K562 (cell line): ENCODE measurements around the gene HEATR3. TPM values are rescaled to one million over a fixed set of nuclear protein-coding genes. Genes with fewer than 3 reads are reported as not detected.

Experiments used
- ATAC-seq: fragments of 200-7000 bp; cut with Tn5 transposase; 3 replicates; pipeline ENCODE4 v1.9.1; 2020; ENCODE audit warnings: moderate library complexity
- BruUV-seq: library from RNA; stranded (reverse); fragments of 400-500 nt; replicated peaks from 2 replicates; lab custom pipeline; 2021; lab: Mats Ljungman, UMichigan
- CTCF ChIA-PET: fragments of 300-600 bp; formaldehyde crosslinking; extraction: SDS; loops from one replicate; lab custom pipeline; 2021; ENCODE audit warnings: low intra/inter-chr PET ratio; lab: Yijun Ruan, JAX
- POLR2A ChIA-PET: fragments of 300-600, 350-650 bp; sonication (Branson Sonifier 250); formaldehyde crosslinking; extraction: SDS; loops from one replicate; lab custom pipeline; 2021; ENCODE audit warnings: antibody characterized with exemption, inconsistent platforms; lab: Yijun Ruan, JAX
- DNase-seq, 4 experiments: peaks; one replicate each; pipeline versions ENCODE4 v3.0.0 to v3.0.0-alpha.2; 2011 to 2018; ENCODE audit warnings: low spot score in 3 of 4, mixed read lengths in 3 of 4; ENCODE audit errors: extremely low read depth in 1 of 4
- FAIRE-seq: peaks from 2 replicates; lab custom pipeline; 2011; peaks lifted over from hg19 to GRCh38; lab: Jason Lieb, UNC
- H2AFZ ChIP-seq: 2 replicates; pipeline ENCODE4 v1.6.0; 2011; ENCODE audit warnings: low read depth, low read length, control low read depth, inconsistent platforms
- H3K27ac ChIP-seq: fragments of 200-600 bp; 3 replicates; pipeline ENCODE4 v1.8.0; 2011; ENCODE audit warnings: low read depth, mild to moderate bottlenecking, control low read depth, inconsistent platforms, low read length, moderate library complexity, mixed read lengths; ENCODE audit errors: extremely low read depth
- H3K27me3 ChIP-seq, 2 experiments: fragments of 300-600 bp in 1 of 2; 2 replicates in 1 of 2; 3 replicates in 1 of 2; pipeline versions ENCODE4 v1.6.0 to v1.8.0; 2011; ENCODE audit warnings: inconsistent platforms in 2 of 2, low read length in 2 of 2, mild to moderate bottlenecking in 1 of 2, mixed read lengths in 1 of 2, moderate library complexity in 1 of 2; ENCODE audit not compliant: control insufficient read depth in 2 of 2, insufficient read depth in 2 of 2
- H3K36me3 ChIP-seq: fragments of 300-600 bp; 3 replicates; pipeline ENCODE4 v1.8.0; 2011; ENCODE audit warnings: mild to moderate bottlenecking, low read length, inconsistent platforms; ENCODE audit not compliant: control insufficient read depth, insufficient read depth
- H3K4me1 ChIP-seq, 2 experiments: fragments of 200-600 bp in 1 of 2; replicated peaks in 1 of 2; 2 replicates in 1 of 2; 3 replicates in 1 of 2; pipeline versions ENCODE4 v1.5.1 to v1.8.0; 2011; ENCODE audit warnings: inconsistent platforms in 2 of 2, low read length in 2 of 2, mild to moderate bottlenecking in 1 of 2, mixed read lengths in 1 of 2, moderate library complexity in 1 of 2; ENCODE audit not compliant: control insufficient read depth in 2 of 2, insufficient read depth in 2 of 2
- H3K4me2 ChIP-seq: 2 replicates; pipeline ENCODE4 v1.6.1; 2011; ENCODE audit warnings: low read length, control low read depth, inconsistent platforms, mixed read lengths; ENCODE audit not compliant: insufficient read depth
- H3K4me3 ChIP-seq: fragments of 200-600 bp; sonication (generic), shearing (Covaris generic); 2 replicates; pipeline ENCODE4 v1.5.1; 2016; ENCODE audit warnings: control low read depth, inconsistent platforms
- H3K79me2 ChIP-seq: fragments of 200-600 bp; 3 replicates; pipeline ENCODE4 v1.8.0; 2011; ENCODE audit warnings: low read length, inconsistent platforms; ENCODE audit not compliant: control insufficient read depth, insufficient read depth
- H3K9ac ChIP-seq, 2 experiments: 2 replicates each; pipeline versions ENCODE4 v1.6.0 to v1.6.1; 2011; ENCODE audit warnings: low read depth in 2 of 2, low read length in 2 of 2, control low read depth in 1 of 2, inconsistent platforms in 1 of 2, mild to moderate bottlenecking in 1 of 2, mixed read lengths in 1 of 2; ENCODE audit not compliant: insufficient read depth in 1 of 2
- H3K9me1 ChIP-seq: one replicate; pipeline ENCODE4 v1.6.0; 2011; ENCODE audit warnings: inconsistent platforms, mild to moderate bottlenecking, low read length, moderate library complexity; ENCODE audit not compliant: control insufficient read depth, insufficient read depth
- H3K9me3 ChIP-seq: replicated peaks from 2 replicates; pipeline ENCODE4 v1.5.1; 2011; ENCODE audit warnings: low read depth, low read length, inconsistent platforms; ENCODE audit not compliant: control insufficient read depth, insufficient read depth
- H4K20me1 ChIP-seq: replicated peaks from 2 replicates; pipeline ENCODE4 v1.6.1; 2011; ENCODE audit warnings: low read length, inconsistent platforms, mixed read lengths; ENCODE audit not compliant: control insufficient read depth, insufficient read depth
- CAMTA2 ChIP-seq: fragments of 250-450 bp; sonication (Bioruptor Pico); conservative IDR thresholded peaks from 2 replicates; pipeline ENCODE4 v1.5.1; 2022
- HDAC6 ChIP-seq: IDR thresholded peaks from 2 replicates; pipeline ENCODE4 v1.6.1; 2012; ENCODE audit warnings: low read depth, mild to moderate bottlenecking, control low read depth, inconsistent platforms, low read length, moderate library complexity
- KDM5B ChIP-seq: fragments of 200-600 bp; sonication (generic); IDR thresholded peaks from 2 replicates; pipeline ENCODE4 v1.6.1; 2012; ENCODE audit warnings: low read depth, mild to moderate bottlenecking, moderate library complexity, low read length, control low read depth, inconsistent platforms; ENCODE audit not compliant: insufficient replicate concordance
- KLF16 ChIP-seq: IDR thresholded peaks from 2 replicates; pipeline ENCODE4 v1.6.1; 2016; ENCODE audit warnings: antibody characterized with exemption
- MYNN ChIP-seq, 2 experiments: sonication (generic); formaldehyde crosslinking in 1 of 2; IDR thresholded peaks; 2 replicates each; pipeline versions ENCODE4 v1.5.0 to v1.6.1; 2016 to 2020; ENCODE audit warnings: antibody characterized with exemption in 1 of 2, missing genetic modification reagents in 1 of 2
- POLR2H ChIP-seq: IDR thresholded peaks from 2 replicates; pipeline ENCODE4 v1.6.1; 2016; ENCODE audit warnings: missing genetic modification characterization, low read depth, mild to moderate bottlenecking, control low read depth, missing compliant biosample characterization, moderate library complexity
- POLR3G ChIP-seq: IDR thresholded peaks from 2 replicates; pipeline ENCODE4 v1.6.1; 2011; ENCODE audit not compliant: insufficient read length, insufficient replicate concordance; ENCODE audit errors: extremely low read depth
- SRSF1 ChIP-seq: fragments of 200-400 bp; formaldehyde crosslinking; IDR thresholded peaks from 2 replicates; pipeline ENCODE4 v1.6.1; 2017; ENCODE audit warnings: mild to moderate bottlenecking, low read depth, low read length, moderate library complexity
- TAL1 ChIP-seq: fragments of 450-650 bp; IDR thresholded peaks from 2 replicates; pipeline ENCODE4 v1.6.1; 2016; ENCODE audit warnings: mild to moderate bottlenecking
- WGBS: fragments of 100-300 bp; shearing (Covaris generic); methylation state at CpG from one replicate; pipeline ENCODE4 v1.1.6; 2016; ENCODE audit warnings: low coverage, mixed read lengths; ENCODE audit not compliant: insufficient coverage; ENCODE audit errors: missing lambda C conversion rate; 5-methylcytosine and 5-hydroxymethylcytosine counted together
- in situ Hi-C: fragments of 300-500 bp; cut with MboI; formaldehyde crosslinking; loops from 4 replicates; pipeline ENCODE4 v1.15.0; 2018; ENCODE audit warnings: inconsistent platforms, mixed read lengths
- intact Hi-C: fragments of 100-400 bp; cut with micrococcal nuclease; formaldehyde crosslinking; loops from 2 replicates; pipeline ENCODE4 v1.14.2; 2022
- polyA plus RNA-seq, 8 experiments: library from polyadenylated mRNA; depleted of rRNA in 4 of 8; stranded (reverse) in 5 of 8; unstranded in 3 of 8; fragments of >200 nt; fragmentation: Nextera tagmentation in 2 of 8; fragmentation: Illumina TruSeq in 1 of 8; extraction: Ambion mirVana in 2 of 8; extraction: Trizol in 1 of 8; gene quantifications; 2 replicates each; pipeline versions ENCODE4 v1.2.1 to v1.2.3, GENCODE V29; 2011 to 2014; ENCODE audit warnings: inconsistent platforms in 1 of 8, missing spikeins in 1 of 8
- total RNA-seq, 7 experiments: library from RNA; depleted of rRNA in 6 of 7; stranded (reverse); fragments of >200 nt in 6 of 7; fragmentation: Illumina TruSeq in 2 of 7; extraction: Trizol in 2 of 7; gene quantifications; 2 replicates each; pipeline versions ENCODE4 v1.2.1 to v1.2.3, GENCODE V29; 2011 to 2021; ENCODE audit warnings: low replicate concordance in 1 of 7
- TF ChIP-seq, protein P1 (sequence below): fragments of 250-450 bp; sonication (Bioruptor Pico); IDR thresholded peaks from 2 replicates; pipeline ENCODE4 v1.4.0; 2020; ENCODE audit warnings: mild to moderate bottlenecking, moderate library complexity
- TF ChIP-seq, protein P2 (sequence below): fragments of 250-450 bp; sonication (Bioruptor Pico); IDR thresholded peaks from 2 replicates; pipeline ENCODE4 v1.5.0; 2021; ENCODE audit warnings: mild to moderate bottlenecking, moderate library complexity

HEATR3 gene
- total and polyA plus RNA-seq, 9 of the 15 experiments (the other 6 are each of a cell fraction or from before 2014, with no cell fraction given): 1.7 to 30.2 (median 18.8) TPM

DNA sequence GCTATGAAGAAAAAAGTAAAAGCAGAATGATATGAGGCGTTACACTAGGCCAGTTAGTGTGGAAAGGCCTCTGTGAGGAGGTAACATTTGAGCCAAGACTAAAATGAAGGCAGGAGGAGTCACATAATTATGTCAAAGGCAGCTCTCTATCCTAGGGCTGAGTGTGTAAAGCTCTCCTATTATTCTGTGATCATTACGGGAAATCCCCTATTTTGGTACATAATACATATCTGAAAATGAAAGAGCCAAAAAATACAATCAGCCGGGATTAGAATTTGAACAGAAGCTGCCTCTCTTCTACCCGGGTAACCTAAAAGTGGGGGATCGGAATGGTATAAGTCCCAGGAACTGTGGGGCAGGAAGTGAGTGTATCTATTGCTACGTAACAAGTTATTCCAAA lies 27.1 kb downstream of the HEATR3 start:
- no peak overlapping the region for H3K4me3 ChIP-seq
- no peaks in the 10 kb centered on the region for H4K20me1 ChIP-seq
- H2AFZ ChIP-seq: no peak overlapping the region
- peaks cover 33% of the 10 kb centered on the region; the same call in 1 of the 3 replicates for H3K36me3 ChIP-seq
- 95% methylated on average over 6 of the region's 6 CpGs for WGBS
- ATAC-seq: no peak
- no peak for DNase-seq
- intact Hi-C loops (no loop called here), in situ Hi-C loops (no loop called here)
- no peaks in the 10 kb centered on the region for H3K9me3 ChIP-seq
- H3K27me3 ChIP-seq: no peaks in the 10 kb centered on the region
- no peaks in the 10 kb centered on the region for H3K79me2 ChIP-seq
- H3K4me1 ChIP-seq: no peaks in the 10 kb centered on the region
- no peak overlapping the region for H3K4me2 ChIP-seq
- ChIA-PET POLR2A (interaction anchor here (1.1 kb wide), 1 partner anchor 29 kb away, joined by 6 read pairs; no protein-coding TSS in a partner anchor), CTCF (no interaction called here)
- H3K27ac ChIP-seq: no peak overlapping the region
- no peak overlapping the region for H3K9ac ChIP-seq
- TF ChIP-seq, protein P1, sequence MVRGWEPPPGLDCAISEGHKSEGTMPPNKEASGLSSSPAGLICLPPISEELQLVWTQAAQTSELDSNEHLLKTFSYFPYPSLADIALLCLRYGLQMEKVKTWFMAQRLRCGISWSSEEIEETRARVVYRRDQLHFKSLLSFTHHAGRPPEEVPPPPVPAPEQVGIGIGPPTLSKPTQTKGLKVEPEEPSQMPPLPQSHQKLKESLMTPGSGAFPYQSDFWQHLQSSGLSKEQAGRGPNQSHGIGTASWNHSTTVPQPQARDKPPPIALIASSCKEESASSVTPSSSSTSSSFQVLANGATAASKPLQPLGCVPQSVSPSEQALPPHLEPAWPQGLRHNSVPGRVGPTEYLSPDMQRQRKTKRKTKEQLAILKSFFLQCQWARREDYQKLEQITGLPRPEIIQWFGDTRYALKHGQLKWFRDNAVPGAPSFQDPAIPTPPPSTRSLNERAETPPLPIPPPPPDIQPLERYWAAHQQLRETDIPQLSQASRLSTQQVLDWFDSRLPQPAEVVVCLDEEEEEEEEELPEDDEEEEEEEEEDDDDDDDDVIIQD (CRISPR knock-in tag): no peak
- TF ChIP-seq TAL1: no peak
- no peak for TF ChIP-seq KLF16
- no peak for TF ChIP-seq HDAC6
- TF ChIP-seq, protein P2, sequence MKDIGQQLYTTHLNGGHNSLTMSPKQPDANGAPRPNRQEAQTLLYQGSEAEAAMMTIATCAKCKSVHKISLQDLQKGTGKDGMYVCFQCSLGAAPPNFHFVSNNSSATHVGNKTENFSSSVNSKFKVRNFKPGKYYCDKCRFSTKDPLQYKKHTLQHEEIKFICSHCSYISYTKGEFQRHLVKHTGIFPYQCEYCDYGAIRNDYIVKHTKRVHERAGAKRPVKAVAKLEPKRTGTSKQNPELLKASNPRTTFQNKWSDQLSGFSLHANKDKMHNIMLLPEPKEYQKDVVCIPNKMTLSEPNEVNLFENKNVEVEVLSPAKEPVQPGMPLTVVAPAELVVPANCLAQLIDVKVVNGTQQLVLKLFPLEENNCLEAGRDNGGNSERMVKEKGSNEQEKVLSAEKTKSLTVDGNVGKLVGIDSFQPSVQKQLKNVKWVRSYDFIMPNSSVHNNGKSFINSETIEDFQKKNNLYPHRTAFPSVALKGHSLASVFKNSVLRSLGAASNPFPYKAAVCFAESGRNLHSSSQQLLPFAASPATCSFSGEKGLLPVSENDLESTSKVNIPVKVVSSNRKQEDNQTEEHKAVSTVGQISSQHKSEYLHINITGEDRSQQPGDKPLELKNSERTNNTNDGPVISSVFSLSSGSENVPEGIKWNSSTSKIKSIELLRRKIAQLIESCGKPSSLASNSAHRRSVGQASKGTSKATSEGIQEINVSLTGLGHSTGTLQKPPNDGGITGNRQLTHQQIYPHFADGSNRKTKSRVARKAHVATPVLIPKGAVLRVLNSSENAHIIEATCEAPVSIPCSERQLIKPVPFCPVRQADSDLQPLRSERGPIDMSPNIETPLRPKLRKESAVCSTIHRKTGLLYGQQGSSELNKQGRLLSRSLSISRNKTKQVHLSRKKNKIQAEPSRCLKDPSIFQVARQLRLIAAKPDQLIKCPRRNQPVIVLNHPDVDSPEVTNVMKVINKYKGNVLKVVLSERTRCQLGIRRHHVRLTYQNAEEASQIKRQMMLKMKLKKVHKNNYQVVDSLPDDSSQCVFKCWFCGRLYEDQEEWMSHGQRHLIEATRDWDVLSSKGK: no peak
- TF ChIP-seq MYNN (IDR thresholded peaks at IDR 0.05): no peak
- TF ChIP-seq MYNN (CRISPR knock-in tag; IDR thresholded peaks at IDR 0.05): no peak
- no peak for TF ChIP-seq CAMTA2 (CRISPR knock-in tag)
- TF ChIP-seq SRSF1: no peak
- TF ChIP-seq POLR2H (tag): no peak
- TF ChIP-seq KDM5B: no peak
- TF ChIP-seq POLR3G: no peak
- BruUV-seq: no TSS peak
- H3K9me1 ChIP-seq: no peaks in the 10 kb centered on the region
- no peak for FAIRE-seq
